ENCODE results near the gene STK17A.
"Not testable (repeated sequence)": the region's sequence is repeated elsewhere in the genome, so short reads cannot be mapped to it uniquely, and the experiment has no call there.

Gene STK17A

DNA sequence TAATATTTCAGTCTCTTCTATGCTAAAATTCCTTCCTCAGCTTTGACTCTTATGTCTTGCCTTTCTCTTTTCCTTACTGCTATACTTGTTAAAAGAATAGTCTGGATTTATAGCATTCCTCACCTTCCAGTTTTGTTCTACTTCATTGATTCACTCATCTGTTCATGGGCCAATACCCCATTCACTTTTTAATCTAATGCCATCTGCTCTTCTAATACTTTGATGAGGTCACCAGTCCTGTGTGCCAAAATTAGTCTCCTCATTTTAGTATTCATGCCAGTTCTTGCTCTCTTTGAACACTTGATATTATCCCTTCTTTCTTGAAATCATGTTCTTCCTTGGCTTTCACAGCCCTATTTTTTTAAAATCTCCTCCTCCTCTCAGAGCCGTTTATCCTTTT, 19.3 kb downstream of the STK17A start:
- DNase-seq = no peak

DNA sequence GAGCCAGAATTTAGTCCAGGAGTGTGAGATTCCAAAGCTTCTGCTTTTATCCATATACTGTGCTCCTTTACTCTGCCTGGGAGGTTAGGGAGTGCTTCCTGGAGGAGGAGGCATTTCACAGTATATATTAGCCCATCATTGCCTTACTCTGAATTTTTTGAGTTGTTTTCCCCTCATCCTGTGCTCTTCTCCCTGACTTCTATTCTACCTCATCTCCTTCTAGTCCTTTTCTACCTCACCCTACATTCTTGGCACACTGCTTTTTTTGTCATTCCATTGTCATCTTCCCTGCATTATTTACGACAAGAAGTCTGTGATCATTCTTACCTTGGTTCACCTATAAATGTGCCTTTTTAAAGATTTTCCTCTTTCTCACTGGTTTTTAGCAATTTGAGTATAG, 21.3 kb downstream of the STK17A start:
- no peak for DNase-seq

DNA sequence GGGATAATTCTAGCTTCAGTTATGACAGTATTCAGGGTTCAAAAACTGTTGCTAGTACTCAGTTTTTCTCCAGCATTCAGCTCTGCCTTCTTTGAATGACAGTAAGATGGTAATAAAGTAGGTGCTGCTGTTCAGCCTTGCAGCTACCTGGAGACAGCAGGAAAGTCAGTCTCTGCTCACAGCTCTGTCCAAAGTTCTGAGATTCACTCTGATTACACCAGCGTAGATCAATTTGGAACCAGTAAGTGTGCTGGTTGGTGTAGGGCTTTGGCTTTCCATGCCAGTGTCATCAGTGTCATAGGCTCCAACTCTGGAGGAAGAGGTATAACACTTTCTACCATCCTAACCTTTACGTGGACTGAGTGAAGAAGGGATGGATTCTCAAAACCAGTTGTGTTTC, 26.2 kb downstream of the STK17A start:
- DNase-seq = no peak

DNA sequence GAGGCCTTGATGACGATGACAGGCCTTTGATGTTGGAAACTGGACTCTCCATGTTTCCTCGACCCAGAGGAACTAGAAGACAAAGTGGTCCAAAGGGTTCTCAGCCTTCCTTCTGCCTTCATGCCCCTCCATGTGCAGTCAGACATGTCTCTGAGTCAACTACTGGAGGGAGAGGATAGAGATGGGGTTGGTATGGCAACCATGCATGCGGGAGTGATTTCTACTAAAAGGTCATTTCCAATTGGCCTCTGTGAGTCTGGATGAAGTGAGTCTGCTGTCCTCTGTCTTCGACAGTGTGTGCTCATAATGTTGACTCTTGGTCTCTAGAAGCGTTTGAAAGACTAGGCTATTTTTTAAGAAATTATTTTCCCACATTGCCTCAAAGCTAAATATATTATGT, 29.2 kb downstream of the STK17A start:
- DNase-seq = no peak

DNA sequence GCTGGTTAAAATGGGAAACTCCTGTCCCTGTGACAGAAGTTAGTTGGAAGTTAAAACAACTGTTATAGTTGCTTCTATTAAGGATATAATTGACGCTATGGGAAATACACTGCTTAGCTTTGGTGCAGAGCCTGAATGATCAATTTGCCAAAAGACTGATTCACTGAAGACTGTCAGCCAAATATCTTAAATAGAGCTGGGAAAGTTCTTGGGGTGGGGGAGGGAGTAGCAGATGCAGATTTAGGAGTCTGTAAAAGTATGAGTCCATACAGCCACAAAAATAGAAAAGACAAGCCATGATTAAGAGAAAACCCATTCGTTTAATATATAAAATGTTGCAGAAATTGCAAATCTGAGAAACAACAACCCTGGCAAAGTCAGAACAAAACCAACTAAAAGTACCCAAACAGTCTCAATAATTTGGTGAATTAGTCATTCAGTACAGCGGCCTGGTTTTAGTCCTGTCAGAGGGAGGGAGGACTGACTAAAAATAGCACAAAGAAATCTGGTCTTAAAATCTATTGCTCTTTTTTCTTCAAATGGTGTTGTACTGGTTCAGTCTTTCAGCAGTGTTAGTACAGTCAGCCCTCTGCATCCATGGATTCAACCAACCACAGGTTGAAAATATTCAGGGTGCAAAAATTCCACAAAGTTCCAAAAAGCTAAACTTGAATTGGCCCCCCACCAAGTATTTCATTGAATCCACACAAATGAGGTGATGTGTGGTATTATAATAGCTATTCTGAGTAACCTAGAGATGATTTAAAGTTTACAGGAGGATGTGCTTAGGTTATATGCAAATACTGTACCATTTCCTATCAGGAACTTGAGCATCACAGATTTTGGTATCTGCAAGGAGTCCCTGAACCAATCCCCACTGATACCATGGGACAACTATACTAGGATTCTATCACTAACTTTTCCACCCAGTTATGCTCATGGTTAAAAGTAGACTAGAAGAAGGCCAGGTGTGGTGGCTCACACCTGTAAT, 30.0 kb downstream of the STK17A start:
- DNase-seq = no peak

DNA sequence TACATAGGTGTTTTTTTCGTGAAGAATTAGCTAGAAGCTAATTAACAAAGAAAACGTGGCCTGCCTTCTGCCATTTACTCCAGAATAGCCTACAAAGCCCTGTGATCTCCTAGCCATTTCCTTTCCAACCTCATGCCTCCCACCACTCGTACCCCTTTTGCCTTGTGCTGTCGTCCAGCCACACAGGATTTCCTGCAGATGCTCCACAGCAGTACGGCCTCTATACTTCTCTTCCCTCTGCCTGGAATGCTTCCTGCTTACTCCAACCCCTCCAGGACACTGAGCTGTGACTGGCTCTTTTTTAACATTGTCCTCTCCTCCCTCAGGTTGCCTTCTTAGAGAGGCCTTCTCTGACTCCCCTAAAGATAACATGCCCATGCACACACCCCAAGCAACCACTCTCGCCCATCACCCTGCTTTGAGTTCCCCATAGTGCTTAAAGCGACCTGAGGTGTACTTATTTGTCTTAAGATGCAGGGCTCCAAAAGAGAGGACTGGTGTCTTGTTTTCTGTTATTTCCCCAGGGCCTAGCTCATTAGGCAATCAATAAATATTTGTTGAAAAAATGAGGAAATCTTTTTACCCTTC, 32.7 kb downstream of the STK17A start:
- no peak for DNase-seq

DNA sequence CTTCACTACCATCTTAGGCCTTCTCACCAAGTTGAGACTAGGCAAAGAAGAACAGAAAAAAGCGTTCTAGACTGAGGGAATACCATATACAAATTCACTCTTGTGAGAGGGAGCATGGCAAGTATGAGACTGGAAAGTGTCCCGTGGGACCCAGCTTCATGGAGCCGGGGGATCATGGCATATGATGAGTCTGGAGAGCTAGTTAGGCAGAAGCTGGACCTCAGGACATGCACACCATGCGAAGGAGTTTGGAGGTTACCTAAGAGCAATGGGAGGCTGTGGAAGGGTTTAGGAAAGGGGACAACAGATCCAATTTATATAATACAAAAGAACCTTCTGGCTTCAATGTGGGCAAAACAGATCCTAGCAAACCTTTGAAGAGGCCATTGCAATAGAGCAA, 34.1 kb downstream of the STK17A start:
- DNase-seq = no peak

DNA sequence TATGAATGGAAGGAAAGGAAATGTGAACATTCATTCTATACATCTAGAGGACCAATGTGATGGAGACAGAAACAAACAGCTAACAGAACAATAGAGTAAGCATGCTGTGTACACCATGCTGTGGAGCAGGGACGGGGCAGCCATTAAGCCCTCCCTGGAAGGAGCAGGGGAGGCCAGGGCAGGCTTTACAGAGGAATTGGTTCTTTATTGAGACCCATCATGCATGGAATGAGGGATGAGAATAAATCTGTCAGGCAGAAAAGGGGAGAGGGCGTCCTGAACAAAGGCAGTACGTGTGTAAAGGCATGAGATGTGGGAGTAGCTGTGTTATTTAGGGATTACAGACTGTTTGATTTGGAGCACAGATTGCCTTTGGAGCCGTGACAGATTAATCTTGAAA, 35.2 kb downstream of the STK17A start:
- DNase-seq = no peak

DNA sequence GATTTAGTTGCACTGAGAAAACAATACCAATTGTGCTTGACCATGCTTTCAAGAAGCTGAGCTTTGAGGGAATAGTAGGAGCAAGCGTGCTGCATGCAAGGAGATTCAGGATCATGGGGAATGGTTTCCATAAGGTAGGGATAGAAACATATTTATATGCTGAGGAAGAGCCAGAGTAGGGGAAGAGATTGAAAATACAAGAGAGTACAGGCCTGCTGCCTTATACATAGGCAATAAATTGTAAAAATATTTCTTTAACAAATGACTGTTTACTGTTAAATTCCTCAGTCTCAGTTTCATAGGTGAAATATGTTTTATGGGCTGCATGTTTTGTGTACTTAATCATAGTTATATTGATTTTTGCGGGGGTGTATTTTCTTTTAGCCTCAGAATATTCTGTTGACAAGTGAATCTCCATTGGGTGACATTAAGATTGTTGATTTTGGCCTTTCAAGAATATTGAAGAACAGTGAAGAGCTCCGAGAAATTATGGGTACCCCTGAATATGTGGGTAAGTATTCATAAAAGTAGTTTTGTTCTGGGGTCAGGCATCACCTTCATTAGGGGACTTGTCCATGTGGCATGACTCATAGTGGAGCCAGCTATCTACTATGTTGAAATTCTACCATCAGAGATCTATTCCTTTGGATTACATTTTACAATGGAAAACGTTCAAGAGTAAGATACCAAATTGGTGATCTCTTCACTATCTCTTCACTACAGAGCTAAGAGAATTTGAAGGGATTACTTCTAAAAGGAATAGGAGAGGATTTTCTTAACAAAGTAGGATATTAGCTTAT, 36.5 kb downstream of the STK17A start:
- no peak for DNase-seq

DNA sequence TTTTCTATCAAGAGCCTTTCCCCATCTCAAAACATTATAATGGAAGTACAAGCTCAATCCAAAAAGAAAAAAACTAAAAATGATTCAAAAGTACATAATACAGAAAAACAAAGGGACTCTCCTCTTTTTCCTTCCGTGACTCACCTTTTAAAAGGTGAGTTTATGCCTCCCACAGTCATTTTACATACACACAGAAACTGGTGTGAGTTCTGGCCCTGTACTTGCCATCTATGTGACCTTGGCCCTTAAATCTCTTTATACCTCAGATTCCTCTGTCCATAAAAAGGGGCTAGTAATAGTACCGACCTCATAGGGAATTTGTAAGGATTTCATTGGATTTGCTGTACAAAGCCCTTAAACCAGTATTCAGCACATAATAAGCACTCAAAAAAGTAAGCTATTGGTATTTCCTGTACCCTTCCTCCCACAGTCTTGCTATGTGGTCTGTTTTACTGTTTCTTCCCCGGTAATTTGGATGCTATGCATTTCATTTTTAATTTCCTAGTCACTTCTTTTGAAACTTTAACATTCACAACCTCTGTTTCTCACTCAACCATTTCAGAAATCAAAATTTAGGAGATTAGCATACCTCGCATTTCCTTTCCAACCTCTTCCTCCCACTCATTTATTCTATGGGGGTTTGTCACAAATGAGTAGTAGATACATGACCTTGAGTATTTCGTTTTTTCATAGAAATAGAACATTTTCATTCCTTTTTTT, 39.0 kb downstream of the STK17A start:
- DNase-seq = no peak

DNA sequence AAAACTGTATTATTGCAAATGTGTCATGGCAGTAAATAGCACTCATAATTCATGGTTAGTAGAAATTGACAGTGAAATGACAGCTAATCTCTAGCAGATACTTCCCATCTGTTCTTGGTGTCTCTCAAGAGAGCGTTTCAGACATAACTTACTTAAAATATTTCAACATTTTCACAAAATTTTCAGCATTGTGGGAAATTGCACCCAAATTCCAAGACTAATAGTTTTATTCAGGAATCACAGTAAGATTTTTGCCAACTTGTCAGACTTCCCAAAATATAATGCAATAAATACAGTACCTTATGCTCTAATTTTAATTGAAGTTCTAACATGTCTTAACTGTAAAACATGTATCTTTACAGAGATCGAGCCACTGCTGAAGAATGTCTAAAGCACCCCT, 41.2 kb downstream of the STK17A start:
- DNase-seq = no peak

DNA sequence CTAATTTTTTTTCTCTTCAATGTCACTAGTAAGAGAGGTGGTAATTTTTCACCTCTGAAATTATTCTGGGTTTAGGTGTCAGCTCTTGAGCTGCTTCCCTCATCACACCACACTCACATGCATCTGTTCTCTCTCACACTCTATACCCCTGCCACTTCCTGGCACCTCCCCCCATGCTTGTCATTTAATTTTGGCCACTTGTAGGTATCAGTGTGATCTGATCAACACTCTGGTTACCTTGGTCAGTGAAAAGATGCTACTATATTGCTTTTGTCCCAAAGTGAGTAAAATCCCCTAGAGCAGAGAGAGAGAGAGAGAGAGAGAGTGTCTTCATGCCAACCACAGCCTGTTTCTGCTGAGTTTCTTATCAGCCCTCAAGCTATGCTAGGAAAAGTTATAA, 42.5 kb downstream of the STK17A start:
- DNase-seq = no peak

DNA sequence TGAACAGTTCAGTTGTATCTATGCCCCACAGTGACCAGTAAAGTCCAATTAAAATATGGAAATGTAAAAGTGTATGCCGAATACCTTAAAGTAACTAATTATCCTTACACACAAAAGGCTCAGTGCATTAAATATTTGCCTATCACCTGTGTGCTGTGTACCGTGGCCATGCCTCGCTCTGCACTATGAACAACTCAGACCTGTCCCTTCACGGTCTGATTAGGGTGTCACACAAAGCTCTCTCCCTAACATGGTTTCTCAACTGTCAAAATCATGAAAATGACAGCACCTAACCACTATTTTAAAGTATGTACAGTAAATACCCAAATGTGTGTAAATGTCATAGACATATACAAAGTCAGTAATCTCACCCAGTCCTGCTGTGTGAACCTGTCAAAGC, 43.1 kb downstream of the STK17A start:
- no peak for DNase-seq

DNA sequence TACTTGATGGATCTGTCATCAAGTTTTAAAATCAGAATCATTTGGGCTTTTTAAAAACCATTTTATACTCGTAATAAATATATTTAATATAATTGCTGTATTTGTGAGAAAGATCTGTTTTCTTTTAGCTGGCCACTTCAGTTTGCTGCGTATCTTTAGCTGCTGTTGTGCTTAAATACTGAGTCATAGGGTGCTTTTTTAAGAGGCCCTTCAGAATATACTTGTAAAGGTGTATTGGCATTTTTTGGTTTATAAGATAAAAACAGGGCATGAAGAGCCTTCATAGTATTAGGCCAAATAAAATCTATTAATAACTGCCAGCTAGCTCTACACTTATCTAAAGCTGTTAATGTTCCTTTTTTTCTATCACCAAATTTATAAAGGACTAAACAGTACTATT, 43.8 kb downstream of the STK17A start:
- no peak for DNase-seq

DNA sequence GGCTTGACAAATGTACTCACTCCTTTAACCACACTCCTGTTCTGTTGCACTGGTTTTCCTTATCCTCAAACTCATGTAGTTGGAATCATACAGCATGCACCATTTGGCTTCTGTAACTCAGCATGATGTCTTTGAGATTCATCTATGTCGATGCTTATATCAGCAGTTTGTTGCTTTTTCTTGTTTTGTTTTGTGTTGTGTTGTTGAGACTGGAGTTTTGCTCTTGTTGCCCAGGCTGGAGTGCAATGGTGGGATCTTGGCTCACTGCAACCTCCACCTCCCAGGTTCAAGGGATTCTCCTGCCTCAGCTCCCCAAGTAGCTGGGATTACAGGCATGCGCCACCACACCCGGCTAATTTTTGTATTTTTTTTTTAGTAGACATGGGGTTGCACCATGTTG, 44.9 kb downstream of the STK17A start:
- not testable (repeated sequence) for DNase-seq

DNA sequence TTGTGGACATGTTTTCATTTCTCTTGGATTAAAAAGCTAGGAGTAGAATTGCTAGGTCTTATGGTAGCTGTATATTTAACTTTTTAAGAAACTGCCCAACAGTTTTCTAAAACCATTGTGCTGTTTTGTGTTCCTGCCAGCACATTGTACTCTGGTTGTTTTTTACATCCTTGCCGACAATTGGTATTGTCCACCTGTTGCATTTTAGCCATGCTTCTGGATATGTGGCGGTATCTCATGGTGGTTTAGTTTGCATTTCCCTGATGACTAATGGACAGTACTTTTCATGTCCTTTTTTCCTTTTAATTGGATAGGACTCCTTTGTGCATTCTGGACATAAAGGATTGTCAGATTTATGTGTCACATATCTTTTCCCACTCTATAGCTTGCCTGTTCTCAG, 45.5 kb downstream of the STK17A start:
- DNase-seq = no peak

DNA sequence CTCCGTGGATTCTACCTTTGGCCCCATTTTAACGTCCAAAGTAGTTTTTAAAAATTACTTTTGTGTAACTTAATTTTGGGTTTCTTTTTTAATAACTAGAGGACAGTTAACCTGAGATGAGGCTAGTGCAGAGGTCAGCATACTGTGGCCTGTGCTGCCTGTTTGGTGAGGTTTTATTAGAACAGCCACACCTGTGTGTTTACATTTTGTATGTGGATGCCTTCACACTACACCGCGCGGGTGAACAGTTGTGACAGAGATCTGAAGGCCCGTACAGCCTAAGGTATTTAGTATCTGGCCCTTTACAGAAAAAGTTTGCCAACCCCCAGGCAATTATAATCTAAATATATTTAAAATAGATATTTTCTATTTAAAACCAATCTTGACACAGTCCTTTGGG, 46.9 kb downstream of the STK17A start:
- no peak for DNase-seq

DNA sequence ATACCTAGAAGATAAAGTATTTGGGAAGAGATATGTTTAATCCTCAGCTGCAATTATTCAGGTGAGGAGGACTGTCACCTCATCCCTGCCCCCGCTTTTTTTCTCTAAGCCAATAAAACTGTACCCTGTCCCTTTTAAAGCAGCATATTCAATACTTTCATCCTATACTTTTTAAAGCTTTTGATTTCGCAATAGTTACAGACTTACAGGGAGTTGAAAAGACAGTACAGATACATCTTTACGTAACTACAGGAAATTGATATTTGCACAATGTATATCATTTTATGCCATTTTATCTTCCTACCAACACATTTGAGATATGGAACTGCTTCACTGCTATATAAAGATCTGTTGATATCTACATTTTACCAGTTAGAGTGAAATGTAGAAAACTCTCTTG, 47.6 kb downstream of the STK17A start:
- DNase-seq = peak; percentile 2

DNA sequence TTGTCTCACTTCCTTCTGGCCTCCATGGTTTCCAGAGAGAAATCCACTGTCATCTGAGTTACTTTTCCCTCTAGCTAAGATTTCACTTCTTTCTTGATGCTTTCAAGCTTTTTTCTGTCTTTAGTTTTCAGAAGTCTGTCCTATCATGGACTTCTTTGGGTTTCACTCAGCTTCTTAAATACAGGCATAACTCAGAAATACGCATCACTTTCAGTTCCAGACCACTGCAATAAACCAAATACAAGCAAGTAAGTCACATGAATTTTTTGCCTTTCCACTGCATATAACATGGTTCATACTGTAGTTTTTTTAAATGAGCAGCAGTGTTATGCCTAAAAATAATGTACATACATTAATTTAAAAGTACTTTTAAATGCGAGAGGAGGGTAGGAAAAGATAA, 48.7 kb downstream of the STK17A start:
- DNase-seq = no peak

DNA sequence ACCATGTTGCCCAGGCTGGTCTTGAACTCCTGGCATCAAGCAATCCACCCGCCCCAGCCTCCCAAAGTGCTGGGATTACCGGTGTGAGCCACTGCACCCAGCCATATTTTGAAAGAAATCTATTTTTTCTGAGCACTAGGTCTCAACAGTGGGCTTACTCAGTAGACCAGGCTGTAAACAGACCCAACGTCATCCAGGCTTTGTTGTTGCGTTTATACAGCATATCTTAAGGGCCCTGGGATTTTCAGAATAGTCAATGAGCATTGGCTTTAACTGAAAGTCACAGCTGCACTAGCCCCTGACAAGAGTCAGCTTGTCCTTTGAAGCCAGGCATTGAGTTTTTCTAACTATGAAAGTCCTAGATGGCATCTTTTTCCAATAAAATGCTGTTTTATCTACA, 49.8 kb downstream of the STK17A start:
- no peak for DNase-seq

DNA sequence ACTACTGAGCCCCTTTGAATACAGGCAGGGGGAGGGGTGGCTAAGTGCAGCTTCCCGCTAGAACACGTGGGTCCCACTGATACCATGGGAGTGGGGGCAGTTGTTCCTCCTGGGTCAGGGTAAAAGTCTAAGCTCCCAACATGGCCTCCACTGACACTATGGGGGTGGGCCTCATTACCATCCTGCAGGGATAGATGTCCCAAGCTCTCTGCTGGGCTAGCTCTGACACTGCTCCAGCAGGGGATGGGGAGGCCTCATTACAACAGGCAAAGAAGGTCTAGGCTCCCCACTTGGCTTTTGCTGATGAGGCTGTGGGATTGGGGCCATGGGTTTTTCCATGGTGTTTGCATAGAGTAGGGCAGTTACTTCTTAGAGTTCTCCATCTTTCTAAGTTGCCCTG, 51.5 kb downstream of the STK17A start:
- DNase-seq = no peak

DNA sequence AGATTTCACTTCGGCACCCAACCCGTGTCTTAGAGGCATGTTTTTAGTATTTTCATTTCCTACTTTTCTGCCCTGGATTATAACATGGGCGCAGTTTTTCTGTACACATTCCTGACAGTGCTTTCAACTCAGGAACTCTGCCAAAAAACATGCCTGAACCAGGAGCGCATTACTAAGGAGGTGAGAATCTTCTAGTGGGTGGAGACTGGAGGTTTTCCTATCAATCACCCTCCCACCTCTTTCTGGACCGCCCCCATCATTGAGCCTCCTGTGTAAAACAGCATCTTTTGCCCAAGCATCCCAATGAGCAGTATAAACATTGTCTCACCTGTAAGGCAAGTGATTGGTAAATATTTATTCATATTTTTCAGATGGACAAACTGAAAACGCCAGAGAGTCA, 53.2 kb downstream of the STK17A start:
- no peak for DNase-seq
